DMS153 treated with DMSO at 0.1 percent for 48 hours (cell line): Measurements from ENCODE around the gene PRSS21.

Source experiments
- DNase-seq: peaks from one replicate; lab custom pipeline; 2025; ENCODE audit not compliant: unreplicated experiment; lab: John Stamatoyannopoulos, UW

The PRSS21 gene

DNA sequence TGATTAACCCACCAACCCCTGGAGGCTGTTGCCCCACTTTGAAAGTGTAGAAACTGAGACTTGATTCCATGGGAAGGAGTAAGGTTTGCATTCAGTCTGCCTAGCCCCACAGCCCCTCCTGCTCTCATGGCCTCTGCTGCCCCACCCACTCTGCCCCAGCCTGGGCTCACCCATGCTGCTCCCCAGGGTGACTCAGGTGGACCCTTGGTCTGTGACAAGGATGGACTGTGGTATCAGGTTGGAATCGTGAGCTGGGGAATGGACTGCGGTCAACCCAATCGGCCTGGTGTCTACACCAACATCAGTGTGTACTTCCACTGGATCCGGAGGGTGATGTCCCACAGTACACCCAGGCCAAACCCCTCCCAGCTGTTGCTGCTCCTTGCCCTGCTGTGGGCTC is 12.3 kb upstream of the PRSS21 start:
- DNase-seq, result no peak

DNA sequence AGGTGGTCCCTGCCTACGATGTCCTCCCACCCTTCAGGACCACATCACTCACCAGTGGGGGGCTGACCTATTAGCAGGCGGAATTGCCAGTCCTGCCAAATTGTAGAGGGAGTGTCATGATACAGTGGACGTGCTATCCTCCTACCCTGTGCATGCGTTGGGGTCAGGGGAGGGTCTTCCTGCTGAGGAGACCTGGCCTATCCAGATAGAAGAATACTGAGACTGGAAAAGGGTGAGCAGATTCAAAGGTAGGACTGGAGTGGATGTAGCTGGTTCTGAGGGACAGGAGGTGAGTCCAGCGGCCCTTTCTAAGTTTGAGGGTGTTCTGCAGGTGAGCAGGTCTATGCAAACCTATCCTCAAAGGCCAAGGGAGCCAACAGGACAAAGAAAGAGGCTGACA is 10.8 kb upstream of the PRSS21 start:
- DNase-seq, result no peak

DNA sequence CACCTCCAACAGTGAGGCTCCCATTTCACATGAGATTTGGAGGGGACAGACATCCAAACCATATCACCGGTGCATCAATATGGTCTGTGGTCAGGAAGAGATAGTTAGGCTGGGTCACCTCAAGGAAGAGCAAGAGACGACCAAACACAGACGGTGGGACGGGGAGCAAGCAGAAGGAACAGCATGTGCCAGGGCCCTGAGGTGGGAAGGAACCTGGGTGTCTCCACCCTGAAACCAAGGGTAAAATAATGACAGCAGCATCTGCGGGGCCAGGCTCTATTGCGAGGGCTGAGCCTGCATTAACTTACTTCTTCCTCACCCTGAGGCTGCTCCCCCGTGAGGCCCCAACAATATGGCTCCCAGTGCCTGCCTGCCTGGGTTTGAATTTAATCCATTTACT is 8.9 kb upstream of the PRSS21 start:
- DNase-seq, result no peak

DNA sequence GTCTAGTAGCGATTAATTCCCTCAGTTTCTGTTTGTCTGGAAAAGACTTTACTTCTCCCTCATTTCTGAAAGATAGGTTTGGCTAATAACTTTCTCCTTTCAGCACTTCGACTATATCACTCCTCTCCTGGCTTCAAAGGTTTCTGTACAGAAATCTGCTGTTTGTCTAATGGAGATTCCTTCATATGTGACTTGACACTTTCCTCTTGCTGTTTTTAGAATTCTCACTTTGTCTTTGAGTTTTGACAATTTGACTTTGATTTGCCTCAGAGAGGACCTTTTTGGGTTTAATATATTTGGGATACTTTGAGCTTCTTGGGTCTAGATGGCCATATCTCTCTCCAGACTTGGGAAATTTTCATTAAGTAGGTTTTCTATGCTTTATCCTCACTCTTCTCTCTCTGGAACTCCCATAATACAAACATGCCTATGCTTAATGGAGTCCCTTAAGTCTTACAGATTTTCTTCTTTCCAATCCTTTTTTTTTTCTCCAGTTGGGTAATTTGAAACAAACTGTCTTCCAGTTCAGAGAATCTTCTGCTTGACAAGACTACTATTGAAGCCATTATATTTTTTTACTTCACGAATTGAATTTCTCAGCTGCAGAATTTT is 7.8 kb upstream of the PRSS21 start:
- DNase-seq, result no peak

DNA sequence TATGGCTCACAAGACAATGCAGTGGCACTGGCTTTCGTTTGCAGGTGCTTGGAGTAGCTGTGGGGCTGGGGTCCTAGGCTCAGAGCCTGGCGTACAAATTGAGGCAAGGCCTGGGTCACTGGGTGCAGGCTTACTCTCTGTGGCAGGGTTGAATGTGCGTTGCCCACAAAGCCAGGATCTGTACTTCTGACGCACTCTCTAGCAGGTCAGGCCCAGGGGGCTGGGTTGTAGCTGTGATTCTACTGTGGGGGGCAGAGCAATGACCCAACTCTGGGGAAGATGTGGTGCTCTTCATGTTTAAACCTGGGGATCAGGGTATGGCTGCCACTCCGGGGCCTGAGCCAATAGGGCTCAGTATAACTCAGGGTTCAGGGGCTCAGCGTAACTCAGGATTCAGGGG is 6.4 kb upstream of the PRSS21 start:
- DNase-seq, result no peak

DNA sequence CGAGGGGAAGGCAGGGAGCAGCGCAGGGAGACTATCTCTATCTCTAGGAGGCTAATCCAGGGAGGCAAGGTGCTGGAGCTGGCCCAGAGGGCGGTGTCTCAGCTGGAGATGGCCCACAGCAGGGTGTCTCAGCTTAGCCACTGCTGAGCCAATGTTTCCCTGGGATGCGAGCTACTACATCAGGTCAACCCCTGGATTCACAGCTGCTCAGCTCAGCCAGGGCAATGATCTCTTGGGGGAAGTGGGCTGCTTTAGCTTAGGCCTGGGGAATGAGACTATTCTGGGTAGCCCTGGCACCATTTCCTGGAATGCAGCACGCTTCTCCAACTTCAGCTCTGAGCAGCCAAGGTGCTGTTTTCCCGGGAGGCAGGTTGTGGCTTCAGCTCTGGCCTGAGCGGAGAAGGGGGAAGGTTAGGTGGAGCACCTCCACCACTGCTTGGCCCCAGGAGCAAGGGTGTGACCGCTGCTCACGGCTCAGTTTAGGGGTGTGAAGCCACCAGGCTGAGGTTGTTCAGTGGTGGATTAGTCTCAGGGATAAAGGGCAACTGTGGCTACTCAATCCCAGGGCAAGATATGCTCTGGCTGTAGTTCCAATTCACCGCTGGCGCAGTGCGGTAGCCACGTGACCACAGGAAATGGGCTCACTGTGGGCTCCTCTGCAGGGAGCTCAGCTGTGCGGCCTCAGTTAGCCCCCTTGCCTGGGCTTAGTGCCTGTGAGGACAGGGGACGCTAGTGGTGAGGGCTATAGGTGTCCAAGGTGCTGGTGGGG is 5.2 kb upstream of the PRSS21 start:
- no peak for DNase-seq

DNA sequence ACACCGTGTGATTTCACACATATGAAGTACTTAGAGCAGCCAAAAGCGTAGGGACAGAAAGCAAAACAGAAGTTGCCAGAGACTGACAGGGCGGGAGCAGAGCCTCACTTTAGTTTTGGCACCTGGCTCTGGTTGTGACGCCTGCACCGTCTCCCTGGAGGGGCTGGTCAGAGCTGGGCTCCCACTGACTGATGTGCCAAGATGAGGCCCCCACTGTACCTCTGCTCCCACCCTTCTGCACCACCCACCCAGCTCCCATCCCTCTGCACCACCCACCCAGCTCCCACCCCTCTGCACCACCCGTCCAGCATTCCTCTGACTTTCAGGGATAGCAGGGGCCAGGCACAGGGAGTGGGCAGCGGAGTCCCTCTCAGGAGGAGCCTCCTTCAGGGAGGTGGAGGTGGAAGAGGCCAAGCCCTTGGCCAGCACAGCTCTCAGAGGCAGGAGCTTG is 3.2 kb upstream of the PRSS21 start:
- no peak for DNase-seq

DNA sequence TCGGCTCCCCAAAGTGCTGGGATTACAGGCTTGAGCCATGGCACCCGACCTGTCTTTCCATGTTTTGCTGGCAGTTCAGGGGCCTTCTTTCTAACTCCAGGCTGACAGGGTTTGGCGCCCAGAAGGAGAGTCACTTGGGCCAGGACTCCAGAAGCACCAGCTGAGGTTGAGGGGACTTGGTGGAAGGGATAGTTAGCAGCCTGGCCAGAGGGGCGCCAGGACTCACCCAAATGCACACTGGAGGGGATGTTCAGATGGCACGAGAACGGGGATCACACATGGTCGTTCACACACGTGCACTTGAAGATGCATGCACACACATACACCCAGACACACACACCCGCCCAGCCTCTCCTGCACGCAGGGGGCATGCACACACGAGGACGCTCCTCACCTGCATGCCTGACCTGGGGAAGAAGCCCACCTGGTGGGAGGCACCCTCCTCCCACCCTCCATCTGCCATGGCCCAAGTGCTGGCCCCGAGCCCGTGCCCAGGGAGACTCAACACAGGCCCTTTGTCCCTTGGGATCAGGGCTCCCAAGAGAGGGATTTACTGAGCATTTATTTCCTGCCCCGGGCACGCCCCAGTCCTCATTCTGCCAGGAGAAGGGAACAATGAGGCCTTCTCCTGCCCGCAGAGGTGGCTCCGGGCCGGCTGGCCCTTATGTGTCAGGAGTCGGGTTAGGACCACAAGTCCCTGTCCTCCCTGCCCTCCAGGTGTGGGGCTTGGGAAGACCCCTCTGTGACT is 2.3 kb upstream of the PRSS21 start:
- DNase-seq, result no peak

DNA sequence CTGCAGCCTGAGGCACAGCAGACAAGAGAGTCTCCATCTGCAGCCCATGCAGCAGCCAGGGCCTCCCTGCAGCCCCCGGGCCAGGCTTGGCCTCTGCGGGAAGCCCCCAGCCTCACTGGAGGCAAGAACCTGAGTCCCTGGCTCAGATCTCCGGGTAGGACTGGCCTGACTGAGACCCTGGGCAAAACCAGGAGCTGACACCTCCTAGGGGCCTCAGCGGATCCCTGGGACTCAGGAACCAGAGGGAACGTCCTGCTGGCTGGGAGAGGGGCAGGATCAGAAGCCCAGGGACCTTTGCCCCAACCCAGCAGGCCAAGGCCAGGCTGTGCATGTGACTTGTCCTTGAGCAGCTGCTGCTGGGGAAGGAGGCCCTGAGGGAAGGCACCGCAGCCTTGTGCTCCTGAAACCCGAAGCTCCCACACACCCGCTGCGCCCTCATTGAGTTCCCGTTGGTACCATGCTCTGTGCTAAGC is 1.7 kb upstream of the PRSS21 start:
- no peak for DNase-seq

DNA sequence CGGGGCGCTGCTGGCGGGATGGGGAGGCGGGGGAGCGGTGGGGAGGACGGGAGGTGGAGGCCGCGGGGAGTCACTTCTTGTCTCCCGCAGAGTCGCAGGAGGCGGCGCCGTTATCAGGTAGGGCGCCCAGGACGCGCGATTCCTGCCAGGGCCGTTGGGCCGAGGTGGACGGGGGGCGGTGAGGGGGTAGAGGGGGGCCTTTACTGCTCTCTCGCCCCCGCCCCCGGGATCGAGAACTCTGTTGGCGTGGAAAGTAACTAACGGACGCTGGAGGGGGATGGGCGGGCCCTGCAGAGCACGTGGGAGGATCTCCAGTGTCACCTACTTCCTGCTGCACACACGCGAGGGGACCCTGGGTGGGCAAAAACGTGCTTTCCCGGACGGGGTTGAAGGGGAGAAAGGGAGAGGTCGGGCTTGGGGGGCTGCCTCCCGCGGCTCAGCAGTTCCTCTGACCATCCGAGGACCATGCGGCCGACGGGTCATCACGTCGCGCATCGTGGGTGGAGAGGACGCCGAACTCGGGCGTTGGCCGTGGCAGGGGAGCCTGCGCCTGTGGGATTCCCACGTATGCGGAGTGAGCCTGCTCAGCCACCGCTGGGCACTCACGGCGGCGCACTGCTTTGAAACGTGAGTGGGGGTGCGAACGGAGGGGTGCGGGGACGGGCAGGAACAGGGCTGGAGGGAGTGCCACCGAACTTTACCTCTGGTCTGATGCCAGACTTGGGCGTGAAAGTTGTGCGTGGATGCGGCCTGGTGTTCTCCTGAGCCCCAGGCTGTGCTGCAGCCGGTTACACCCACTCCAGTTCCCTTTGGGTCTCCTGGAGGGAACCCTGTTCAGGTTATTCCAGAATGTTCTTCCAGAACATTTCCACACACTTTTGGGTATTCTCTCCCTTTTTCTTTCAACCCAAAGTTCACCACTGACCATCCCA is 569 bp downstream of the PRSS21 start:
- no peak for DNase-seq

DNA sequence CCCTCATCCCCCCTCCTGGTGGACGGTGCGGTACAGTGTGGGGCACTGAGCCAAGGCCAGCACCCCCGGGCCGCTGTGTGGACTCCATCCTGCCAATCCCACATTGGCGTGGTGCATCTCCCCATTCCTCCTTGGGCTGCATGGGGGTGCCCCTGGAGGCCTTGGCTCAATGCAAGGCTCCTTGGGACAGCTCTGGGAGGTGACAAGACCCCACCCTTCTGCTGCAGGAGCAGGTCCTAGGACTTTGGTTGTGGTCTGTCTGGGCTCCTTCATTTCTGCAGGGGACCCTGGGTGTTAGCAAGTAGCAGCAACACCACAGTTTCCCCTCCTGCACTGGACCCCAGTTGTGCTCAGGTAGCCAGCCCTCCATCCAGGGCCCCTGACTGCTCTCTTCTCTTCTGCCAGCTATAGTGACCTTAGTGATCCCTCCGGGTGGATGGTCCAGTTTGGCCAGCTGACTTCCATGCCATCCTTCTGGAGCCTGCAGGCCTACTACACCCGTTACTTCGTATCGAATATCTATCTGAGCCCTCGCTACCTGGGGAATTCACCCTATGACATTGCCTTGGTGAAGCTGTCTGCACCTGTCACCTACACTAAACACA is 1.3 kb downstream of the PRSS21 start:
- no peak for DNase-seq

DNA sequence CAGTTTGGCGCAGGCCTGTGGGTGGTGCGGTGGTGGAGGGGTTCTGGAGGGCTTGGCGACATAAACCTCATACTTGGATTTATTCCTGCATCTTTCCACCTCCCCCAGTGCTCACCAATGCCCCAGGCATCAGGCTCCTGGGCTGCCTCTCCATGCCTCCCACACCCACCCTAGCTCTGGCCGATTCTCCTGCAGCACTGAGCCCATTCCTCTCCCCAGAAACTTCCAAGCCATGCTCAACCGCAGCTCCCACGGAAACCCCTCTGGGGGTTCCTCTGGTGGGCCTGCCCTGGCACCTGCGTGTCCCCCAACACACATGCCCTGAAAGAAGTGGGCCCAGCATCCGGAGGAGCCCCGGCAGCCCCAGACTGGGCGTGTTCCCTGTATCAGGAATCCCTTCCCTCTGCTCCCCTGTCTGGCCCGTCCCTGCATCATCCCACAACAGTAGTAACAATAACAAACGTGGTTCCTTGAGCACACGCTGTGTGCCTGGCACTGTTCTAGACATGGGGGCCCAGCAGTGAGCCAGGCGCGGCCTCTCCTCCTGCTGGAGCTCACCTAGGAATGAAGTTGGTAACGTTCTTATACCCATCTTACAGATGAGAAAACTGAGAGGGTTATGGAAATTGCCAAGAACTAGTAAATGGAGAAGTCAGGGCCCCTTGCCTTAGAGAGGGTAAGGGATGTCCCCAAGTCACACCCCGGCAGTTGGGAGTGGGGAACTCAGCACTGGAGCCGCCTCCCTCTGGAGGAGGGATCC is 2.3 kb downstream of the PRSS21 start:
- DNase-seq, result no peak

DNA sequence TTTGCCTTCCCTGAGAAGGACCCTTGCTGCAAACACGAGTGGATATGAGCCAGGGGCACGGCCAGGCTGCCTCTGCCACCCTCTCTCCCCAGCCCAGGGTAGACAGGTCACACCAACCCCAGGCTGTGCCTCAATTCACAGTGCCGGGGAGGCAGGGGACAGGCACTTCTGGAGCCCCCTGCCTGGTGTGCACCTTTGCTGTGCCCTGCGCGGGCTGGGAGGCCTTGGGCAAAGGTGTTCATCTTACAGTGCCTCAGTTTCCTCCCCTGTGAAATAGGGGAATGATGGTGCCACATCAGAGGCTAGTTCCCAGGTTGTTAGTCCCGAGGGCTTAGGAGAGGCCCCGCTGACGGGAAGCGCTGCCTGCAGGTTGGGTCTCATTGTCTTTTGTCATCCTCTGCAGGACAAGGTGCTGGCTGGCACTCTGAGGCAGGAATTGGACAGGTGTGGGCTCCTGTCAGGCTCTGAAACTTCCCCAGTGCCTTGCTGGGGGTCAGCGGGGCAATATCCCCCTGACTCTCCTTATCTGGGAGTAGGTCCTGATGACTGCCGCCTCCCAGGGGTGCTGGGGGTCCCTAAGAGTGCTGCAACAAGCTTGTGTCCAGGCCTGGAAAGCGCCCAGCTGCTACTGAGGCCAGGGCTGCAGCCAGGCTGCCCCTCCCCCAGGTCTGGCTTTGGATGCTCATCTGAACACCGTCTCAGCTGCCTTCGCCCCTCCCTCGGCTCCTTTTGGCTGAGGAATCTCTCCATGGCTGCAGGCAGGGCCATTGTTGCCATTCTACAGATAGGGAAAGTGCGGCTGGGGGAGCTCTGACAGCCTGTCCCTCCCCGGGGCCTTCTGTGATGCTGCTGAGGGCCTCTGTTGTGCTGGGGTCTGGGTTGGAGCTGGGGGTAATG is 3.1 kb downstream of the PRSS21 start:
- DNase-seq, result no peak

DNA sequence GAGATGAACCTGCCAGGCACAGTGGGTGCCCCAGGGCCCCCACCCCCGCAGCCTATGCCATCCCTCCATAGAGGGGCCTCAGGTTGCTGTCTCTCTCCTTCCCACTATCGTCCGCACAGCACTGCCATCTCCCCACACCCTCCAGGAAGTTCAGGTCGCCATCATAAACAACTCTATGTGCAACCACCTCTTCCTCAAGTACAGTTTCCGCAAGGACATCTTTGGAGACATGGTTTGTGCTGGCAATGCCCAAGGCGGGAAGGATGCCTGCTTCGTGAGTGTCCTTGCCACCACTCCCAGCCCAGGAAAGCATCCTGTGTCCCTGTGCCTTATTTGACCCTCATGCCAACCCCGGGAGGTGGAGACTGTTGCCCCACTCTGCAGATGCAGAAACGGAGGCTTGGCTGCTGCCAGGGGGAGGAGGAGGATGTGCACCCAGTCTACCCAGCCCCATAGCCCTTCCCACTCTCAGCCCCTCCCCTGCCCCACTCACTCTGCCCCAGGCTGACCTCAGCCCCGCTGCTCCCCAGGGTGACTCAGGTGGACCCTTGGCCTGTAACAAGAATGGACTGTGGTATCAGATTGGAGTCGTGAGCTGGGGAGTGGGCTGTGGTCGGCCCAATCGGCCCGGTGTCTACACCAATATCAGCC is 3.9 kb downstream of the PRSS21 start:
- DNase-seq, result no peak

DNA sequence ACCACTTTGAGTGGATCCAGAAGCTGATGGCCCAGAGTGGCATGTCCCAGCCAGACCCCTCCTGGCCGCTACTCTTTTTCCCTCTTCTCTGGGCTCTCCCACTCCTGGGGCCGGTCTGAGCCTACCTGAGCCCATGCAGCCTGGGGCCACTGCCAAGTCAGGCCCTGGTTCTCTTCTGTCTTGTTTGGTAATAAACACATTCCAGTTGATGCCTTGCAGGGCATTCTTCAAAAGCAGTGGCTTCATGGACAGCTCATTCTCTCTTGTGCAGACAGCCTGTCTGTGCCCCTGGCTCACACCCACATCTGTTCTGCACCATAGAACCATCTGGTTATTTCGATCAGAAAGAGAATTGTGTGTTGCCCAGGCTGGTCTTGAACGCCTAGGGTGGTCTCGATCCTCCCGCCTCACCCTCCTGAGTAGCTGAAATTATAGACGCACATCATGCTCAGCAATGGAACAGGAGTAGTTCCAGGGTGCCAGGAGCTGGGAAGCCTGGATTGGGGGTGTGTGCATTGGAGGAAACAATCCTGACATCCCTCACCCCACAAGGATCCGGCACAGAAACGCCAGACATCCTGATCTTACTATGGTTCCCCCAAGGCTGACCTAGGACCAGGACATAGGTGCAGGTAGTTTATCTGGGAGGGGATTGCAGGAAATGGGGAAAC is 4.6 kb downstream of the PRSS21 start:
- DNase-seq, result no peak

DNA sequence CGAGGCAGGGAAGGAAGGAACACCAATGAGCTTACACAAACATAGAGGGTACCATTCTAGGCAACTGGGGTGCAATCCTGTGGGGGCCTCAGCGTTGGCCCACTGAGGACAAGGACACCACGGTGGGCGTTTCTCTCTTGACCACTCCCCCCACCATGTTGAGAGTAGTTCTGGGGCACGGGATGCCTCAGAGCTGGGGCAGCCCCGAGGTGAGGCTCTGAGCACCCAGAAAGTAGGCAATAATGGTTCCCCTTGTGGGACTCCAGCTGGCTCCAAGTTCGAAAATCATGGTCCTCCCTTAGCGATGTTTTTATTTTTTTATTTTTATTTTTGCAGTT is 5.1 kb downstream of the PRSS21 start:
- no peak for DNase-seq

DNA sequence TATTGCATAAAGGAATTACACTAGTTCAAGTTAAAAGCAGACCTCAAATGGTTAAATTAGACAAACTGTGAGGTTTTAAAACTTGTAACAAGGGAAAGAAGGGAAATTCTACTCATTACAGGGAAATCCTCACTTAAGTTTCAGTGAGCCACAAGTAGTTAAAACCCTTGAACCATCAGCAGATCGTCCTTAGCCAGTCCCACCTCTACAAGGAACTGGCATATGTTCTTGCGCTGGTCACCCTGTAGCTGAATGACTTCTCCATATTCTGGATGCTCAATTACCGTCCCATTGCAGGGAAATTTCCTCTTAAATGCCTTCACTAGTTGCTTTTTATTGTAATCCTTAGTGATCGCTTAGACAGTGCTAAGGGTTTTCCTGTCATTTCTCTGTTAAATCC is 5.5 kb downstream of the PRSS21 start:
- DNase-seq, result no peak

DNA sequence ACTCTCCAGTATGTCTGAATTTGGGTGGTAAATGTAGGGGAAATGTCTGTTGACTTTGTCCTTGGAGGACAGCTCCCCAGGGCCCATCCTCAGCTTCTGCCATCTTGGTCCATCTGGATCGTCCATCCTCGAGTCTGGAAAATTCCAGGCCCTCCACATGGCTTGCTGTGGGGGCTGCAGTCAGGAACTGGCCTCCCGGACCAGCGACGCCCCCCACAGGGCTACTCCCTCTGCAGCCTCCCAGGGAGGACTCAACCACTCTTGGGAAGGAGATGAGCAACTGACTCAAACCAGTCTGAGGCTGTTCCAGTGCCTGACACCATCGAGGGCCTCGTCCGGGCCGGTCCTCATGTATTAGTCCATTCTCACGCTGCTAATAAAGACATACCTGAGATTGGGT is 7.6 kb downstream of the PRSS21 start:
- DNase-seq, result no peak
